Activated naive CD4-positive, alpha-beta T cell treated with anti-CD3 and anti-CD28 coated beads, Interleukin-2, amount 50 U/mL, for 24 hours (primary cell): ENCODE measurements around the gene PPP4C.
A peak's percentile ranks its signal among the peaks of the same experiment; 100 is the strongest.

Experiments used
- H3K27ac Mint-ChIP-seq: one replicate; pipeline ENCODE4 v1.8.0; 2021; ENCODE audit warnings: mild to moderate bottlenecking, mixed read lengths
- H3K27me3 Mint-ChIP-seq: one replicate; pipeline ENCODE4 v1.8.0; 2021; ENCODE audit warnings: mixed read lengths
- H3K36me3 Mint-ChIP-seq: one replicate; pipeline ENCODE4 v1.8.0; 2021; ENCODE audit warnings: mixed read lengths
- H3K4me1 Mint-ChIP-seq: one replicate; pipeline ENCODE4 v1.8.0; 2021; ENCODE audit warnings: mixed read lengths
- H3K4me3 Mint-ChIP-seq: one replicate; pipeline ENCODE4 v1.8.0; 2021; ENCODE audit warnings: mild to moderate bottlenecking, mixed read lengths
- H3K9me3 Mint-ChIP-seq: one replicate; pipeline ENCODE4 v1.8.0; 2021; ENCODE audit warnings: mixed read lengths

PPP4C gene

GRCh38 chr16:30066761-30067583 lies 8.8 kb upstream of the PPP4C start:
- Mint-ChIP-seq H3K27ac (peak overlapping the region; percentile 94), H3K9me3 (no peaks in the 10 kb centered on the region), H3K4me3 (peak overlapping the region; percentile 100), H3K27me3 (no peaks in the 10 kb centered on the region), H3K36me3 (peaks cover 10% of the 10 kb centered on the region), H3K4me1 (peaks cover 34% of the 10 kb centered on the region)

GRCh38 chr16:30067584-30067916 lies 8.2 kb upstream of the PPP4C start:
- H3K4me3 Mint-ChIP-seq, result peak overlapping the region; percentile 100
- H3K4me1 Mint-ChIP-seq, result peaks cover 34% of the 10 kb centered on the region
- peaks cover 12% of the 10 kb centered on the region for H3K36me3 Mint-ChIP-seq
- H3K27ac Mint-ChIP-seq, result peak overlapping the region; percentile 68
- no peaks in the 10 kb centered on the region for H3K9me3 Mint-ChIP-seq
- no peaks in the 10 kb centered on the region for H3K27me3 Mint-ChIP-seq

- peaks cover 12% of the 10 kb centered on the region for H3K36me3 Mint-ChIP-seq
- peak overlapping the region; percentile 74 for H3K4me3 Mint-ChIP-seq
- no peaks in the 10 kb centered on the region for H3K9me3 Mint-ChIP-seq
- H3K27ac Mint-ChIP-seq, result peak overlapping the region; percentile 87
- H3K27me3 Mint-ChIP-seq, result no peaks in the 10 kb centered on the region
- peaks cover 34% of the 10 kb centered on the region for H3K4me1 Mint-ChIP-seq
Observed at GRCh38 chr16:30068333-30068732, 7.5 kb upstream of the PPP4C start.

DNA sequence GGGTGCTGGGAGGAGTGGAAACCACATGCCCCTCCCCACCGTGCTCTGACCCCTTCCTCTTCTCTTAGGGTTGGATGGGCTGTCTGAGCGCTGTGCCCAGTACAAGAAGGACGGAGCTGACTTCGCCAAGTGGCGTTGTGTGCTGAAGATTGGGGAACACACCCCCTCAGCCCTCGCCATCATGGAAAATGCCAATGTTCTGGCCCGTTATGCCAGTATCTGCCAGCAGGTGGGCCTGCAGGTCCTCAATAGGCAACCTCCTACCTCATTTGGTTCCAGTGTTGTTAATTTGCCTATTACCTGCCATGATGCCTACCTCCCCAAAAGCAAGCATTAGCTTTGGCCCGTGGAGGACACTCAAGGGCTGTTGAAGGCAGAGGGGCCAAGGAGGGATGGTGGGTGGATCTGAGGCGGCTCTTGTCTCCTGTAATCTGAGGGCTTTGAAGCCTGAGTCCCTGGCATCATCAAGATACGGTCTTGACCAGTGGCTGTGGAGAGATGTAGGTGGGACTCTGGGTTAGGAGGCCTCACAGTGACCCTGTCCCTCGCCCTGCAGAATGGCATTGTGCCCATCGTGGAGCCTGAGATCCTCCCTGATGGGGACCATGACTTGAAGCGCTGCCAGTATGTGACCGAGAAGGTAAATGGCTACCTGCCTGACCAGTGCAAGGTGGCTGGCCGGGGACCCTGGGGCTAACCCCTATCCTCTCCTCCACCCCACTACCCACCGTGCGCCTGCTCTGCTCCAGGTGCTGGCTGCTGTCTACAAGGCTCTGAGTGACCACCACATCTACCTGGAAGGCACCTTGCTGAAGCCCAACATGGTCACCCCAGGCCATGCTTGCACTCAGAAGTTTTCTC lies 6.8 kb upstream of the PPP4C start:
- Mint-ChIP-seq H3K36me3 (peaks cover 12% of the 10 kb centered on the region), H3K4me1 (peaks cover 29% of the 10 kb centered on the region), H3K27me3 (no peaks in the 10 kb centered on the region), H3K27ac (peak overlapping the region; percentile 87), H3K4me3 (peak overlapping the region; percentile 74), H3K9me3 (no peaks in the 10 kb centered on the region)

GRCh38 chr16:30069611-30070462 lies 6.0 kb upstream of the PPP4C start:
- peak overlapping the region; percentile 23 for H3K27ac Mint-ChIP-seq
- H3K4me3 Mint-ChIP-seq, result no peak overlapping the region
- H3K36me3 Mint-ChIP-seq, result peaks cover 12% of the 10 kb centered on the region
- no peaks in the 10 kb centered on the region for H3K9me3 Mint-ChIP-seq
- H3K4me1 Mint-ChIP-seq, result peaks cover 30% of the 10 kb centered on the region
- no peaks in the 10 kb centered on the region for H3K27me3 Mint-ChIP-seq

DNA sequence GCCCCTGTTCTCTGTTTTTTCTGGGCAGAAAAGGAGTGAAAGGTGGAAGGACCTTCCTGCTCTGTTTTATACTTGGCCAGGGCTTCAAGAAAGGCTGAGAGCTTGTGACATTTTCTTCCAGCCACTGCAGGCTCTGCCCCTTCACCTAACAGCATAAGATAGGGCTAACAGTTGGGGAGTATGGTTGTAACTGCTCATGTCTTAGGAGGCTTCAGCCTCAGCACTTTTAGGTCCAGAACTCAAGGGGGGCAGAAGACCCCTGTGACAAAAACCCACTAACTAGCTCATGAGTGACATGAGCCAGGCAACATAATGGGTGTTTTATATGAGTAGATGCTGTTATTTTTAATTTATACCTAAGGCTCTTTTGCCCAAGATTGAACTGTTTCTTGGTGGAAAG lies 5.3 kb upstream of the PPP4C start:
- H3K27me3 Mint-ChIP-seq, result no peaks in the 10 kb centered on the region
- peaks cover 12% of the 10 kb centered on the region for H3K36me3 Mint-ChIP-seq
- H3K9me3 Mint-ChIP-seq, result no peaks in the 10 kb centered on the region
- peak overlapping the region; percentile 23 for H3K27ac Mint-ChIP-seq
- H3K4me1 Mint-ChIP-seq, result peaks cover 33% of the 10 kb centered on the region
- no peak overlapping the region for H3K4me3 Mint-ChIP-seq

- Mint-ChIP-seq H3K4me3 (peak overlapping the region; percentile 96), H3K27ac (peak overlapping the region; percentile 87), H3K27me3 (no peaks in the 10 kb centered on the region), H3K9me3 (no peaks in the 10 kb centered on the region), H3K36me3 (peaks cover 10% of the 10 kb centered on the region), H3K4me1 (peaks cover 38% of the 10 kb centered on the region)
Observed at GRCh38 chr16:30076276-30076791, 540 bp downstream of the PPP4C start.

GRCh38 chr16:30077656-30078055 lies 1.9 kb downstream of the PPP4C start:
- Mint-ChIP-seq H3K4me3 (peak overlapping the region; percentile 96), H3K36me3 (peaks cover 12% of the 10 kb centered on the region), H3K27me3 (no peaks in the 10 kb centered on the region), H3K9me3 (no peaks in the 10 kb centered on the region), H3K27ac (no peak overlapping the region), H3K4me1 (peaks cover 38% of the 10 kb centered on the region)

- Mint-ChIP-seq H3K36me3 (peaks cover 16% of the 10 kb centered on the region), H3K27ac (no peak overlapping the region), H3K9me3 (no peaks in the 10 kb centered on the region), H3K4me3 (no peak overlapping the region), H3K4me1 (peaks cover 38% of the 10 kb centered on the region), H3K27me3 (no peaks in the 10 kb centered on the region)
Observed at GRCh38 chr16:30078744-30079143, 3.0 kb downstream of the PPP4C start.

DNA sequence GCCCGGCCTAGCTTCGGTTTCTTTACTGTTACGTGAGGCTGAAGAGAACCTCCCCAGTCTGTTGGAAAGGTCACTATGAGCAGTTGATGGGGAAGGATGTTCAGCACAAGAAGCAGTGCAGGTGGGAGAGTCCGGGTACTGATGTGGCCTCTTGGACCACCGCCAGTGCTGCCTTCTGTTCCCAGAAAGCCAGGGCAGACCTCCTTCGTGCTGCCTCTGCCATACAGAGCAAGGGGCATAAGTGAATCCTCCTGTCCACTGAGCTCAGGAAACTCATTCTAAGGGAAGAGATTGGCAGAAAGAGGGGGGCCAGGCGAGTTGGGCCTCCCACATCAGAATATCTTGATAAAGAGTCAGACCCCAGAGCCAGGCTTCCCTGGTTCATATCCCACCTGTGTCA lies 3.7 kb downstream of the PPP4C start:
- Mint-ChIP-seq H3K4me1 (peaks cover 38% of the 10 kb centered on the region), H3K36me3 (peaks cover 16% of the 10 kb centered on the region), H3K4me3 (no peak overlapping the region)

GRCh38 chr16:30082545-30083090 lies 6.8 kb downstream of the PPP4C start:
- Mint-ChIP-seq H3K9me3 (no peaks in the 10 kb centered on the region), H3K27me3 (no peaks in the 10 kb centered on the region), H3K27ac (no peak overlapping the region), H3K4me3 (no peak overlapping the region), H3K36me3 (peaks cover 11% of the 10 kb centered on the region), H3K4me1 (peaks cover 19% of the 10 kb centered on the region)

More for the DNA sequence above, 3.7 kb downstream of the PPP4C start:
- no peak overlapping the region for H3K27ac Mint-ChIP-seq
- H3K27me3 Mint-ChIP-seq, result no peaks in the 10 kb centered on the region
- no peaks in the 10 kb centered on the region for H3K9me3 Mint-ChIP-seq

DNA sequence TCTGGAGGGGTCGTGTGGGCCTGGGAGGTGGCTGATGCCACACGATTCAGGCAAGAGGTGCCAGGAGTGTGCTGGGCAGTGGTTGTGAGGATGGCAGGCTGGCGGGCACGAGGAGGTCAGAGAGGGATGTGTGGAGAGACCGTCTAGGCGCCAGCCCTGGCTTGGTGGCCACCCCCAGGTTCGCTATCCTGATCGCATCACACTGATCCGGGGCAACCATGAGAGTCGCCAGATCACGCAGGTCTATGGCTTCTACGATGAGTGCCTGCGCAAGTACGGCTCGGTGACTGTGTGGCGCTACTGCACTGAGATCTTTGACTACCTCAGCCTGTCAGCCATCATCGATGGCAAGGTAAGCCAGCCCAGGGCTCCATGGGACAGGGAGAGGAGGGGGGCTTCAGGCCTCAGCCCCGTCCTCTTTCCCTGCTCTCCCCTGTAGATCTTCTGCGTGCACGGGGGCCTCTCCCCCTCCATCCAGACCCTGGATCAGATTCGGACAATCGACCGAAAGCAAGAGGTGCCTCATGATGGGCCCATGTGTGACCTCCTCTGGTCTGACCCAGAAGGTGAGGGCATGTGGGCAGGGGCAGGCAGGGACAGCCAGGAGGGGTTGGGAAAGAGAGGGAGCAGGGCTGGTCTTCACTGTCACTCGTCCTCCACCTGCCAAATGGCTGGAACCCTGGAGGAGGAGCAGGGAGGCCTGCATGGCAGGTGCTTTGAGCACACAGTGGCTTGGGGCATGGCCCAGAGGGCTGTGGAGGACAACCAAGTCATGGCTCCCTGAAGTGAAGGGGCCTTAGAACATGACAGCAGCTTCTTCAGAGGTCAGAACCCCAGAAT lies 7.6 kb downstream of the PPP4C start:
- H3K27ac Mint-ChIP-seq, result no peak overlapping the region
- no peaks in the 10 kb centered on the region for H3K9me3 Mint-ChIP-seq
- peaks cover 14% of the 10 kb centered on the region for H3K4me1 Mint-ChIP-seq
- H3K4me3 Mint-ChIP-seq, result no peak overlapping the region
- peaks cover 10% of the 10 kb centered on the region for H3K36me3 Mint-ChIP-seq
- H3K27me3 Mint-ChIP-seq, result no peaks in the 10 kb centered on the region

DNA sequence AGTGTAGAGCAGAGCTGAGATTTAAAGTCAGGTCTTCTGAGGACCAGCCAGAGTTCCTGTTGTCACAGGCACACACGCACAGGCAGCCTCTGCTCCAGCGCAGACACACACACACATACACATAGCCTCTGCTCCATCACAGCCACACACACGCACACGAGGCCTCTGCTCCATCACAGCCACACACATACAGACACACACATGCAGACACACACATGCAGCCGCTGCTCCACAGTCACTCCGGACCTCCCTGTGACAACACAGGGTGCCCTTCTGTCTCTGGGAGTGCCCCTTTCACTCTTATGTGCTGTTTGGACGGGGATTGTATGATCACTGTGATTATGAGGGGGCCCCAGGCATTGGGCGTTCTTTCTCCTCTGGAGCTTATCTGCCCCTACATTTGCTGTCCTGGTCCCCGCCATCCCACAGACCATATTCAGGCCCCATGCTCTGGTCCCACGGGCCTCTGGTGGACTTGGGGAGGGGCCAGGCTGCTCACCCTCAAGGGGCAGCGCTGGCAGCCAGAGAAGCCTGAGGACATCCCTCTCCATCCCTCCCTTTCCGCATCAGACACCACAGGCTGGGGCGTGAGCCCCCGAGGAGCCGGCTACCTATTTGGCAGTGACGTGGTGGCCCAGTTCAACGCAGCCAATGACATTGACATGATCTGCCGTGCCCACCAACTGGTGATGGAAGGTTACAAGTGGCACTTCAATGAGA lies 8.5 kb downstream of the PPP4C start:
- Mint-ChIP-seq H3K36me3 (peaks cover 8% of the 10 kb centered on the region), H3K4me3 (no peak overlapping the region), H3K9me3 (no peaks in the 10 kb centered on the region), H3K4me1 (peaks cover 18% of the 10 kb centered on the region), H3K27ac (no peak overlapping the region), H3K27me3 (no peaks in the 10 kb centered on the region)

DNA sequence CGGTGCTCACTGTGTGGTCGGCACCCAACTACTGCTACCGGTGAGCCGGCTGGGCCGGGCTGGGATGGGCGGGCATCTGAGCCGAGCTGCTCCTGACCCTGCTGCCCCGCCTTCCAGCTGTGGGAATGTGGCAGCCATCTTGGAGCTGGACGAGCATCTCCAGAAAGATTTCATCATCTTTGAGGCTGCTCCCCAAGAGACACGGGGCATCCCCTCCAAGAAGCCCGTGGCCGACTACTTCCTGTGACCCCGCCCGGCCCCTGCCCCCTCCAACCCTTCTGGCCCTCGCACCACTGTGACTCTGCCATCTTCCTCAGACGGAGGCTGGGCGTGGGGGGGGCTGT lies 9.0 kb downstream of the PPP4C start:
- no peaks in the 10 kb centered on the region for H3K9me3 Mint-ChIP-seq
- peaks cover 18% of the 10 kb centered on the region for H3K4me1 Mint-ChIP-seq
- H3K36me3 Mint-ChIP-seq, result peaks cover 8% of the 10 kb centered on the region
- no peaks in the 10 kb centered on the region for H3K27me3 Mint-ChIP-seq
- H3K4me3 Mint-ChIP-seq, result no peak overlapping the region
- H3K27ac Mint-ChIP-seq, result no peak overlapping the region
